Measurements from ENCODE around the gene UPK2. TPM values are rescaled to one million over a fixed set of nuclear protein-coding genes. Genes with fewer than 3 reads are reported as not detected.

UPK2 gene
- total RNA-seq, 2 donors from 2014 or later, result not detected

DNA sequence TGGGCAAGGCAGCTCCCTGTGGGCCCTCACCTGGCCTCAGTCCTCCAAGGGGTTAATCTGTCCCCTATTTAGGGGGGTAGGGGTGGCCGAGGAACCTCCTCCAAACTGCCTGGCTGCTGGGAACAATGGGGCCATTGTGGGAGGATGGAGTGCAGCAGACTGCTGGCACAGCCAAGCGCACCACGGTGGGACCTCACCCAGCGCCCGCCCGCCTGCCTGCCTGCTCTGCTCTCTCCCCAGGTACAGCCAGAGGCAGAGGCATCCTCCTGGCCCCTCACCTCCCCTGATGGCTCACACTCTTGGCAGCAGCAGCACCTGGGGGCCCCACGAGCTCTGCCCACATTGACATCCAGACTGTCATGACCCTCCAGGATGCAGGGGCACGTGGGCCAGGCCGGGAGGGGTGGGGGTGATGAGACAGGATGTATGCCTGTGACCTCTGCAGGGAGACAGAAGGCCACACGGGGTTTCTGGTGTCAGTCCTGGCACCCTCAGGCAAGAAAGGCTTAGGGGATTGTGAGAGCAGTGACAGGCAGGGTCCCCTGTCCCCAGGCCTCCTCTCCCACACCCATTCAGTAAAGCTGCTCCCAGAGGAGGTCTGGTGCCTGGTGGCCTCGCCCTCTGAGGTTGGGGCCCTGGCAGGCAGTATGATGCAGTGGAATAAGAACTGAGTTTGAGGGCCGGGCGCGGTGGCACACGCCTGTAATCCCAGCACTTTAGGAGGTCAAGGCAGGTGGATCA, 41.8 kb upstream of the UPK2 start:
- peaks cover 66% of the 10 kb centered on the region for H3K4me1 Mint-ChIP-seq

DNA sequence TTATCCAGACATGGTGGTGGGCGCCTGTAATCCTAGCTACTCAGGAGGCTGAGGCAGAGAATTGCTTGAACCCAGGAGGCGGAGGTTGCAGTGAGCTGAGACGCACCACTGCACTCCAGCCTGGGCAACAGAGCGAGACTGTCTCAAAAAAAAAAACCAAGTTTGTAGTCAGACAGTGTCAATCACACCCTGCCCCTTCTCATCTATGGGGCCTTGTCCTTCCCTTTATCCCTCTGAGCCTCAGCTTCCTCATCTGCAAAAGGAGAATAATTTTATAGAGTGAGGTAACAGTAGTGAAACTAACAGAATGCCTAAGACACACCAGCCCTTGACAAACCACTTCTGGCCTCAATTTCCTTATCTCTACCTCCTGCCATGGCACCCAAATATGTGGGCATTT, 41.1 kb upstream of the UPK2 start:
- no peaks in the 10 kb centered on the region for H3K9me3 ChIP-seq (ENCODE audit: control insufficient read depth, low read length, poor library complexity, severe bottlenecking)
- Mint-ChIP-seq H3K4me1 (peaks cover 70% of the 10 kb centered on the region), H3K27ac (peak overlapping the region; percentile 98), H3K27me3 (no peaks in the 10 kb centered on the region), H3K36me3 (ENCODE audit: low read depth) (no peaks in the 10 kb centered on the region), H3K4me3 (peak overlapping the region; percentile 93)
- DNase-seq (no peak), ATAC-seq (no peak)

More for the DNA sequence above, 41.8 kb upstream of the UPK2 start:
- ATAC-seq (peak; percentile 51), DNase-seq (peak; percentile 42 to 72 (median 56))
- no peaks in the 10 kb centered on the region for H3K36me3 Mint-ChIP-seq (ENCODE audit: low read depth)
- H3K27me3 Mint-ChIP-seq, result no peaks in the 10 kb centered on the region
- peak overlapping the region; percentile 98 for H3K27ac Mint-ChIP-seq
- no peaks in the 10 kb centered on the region for H3K9me3 ChIP-seq (ENCODE audit: control insufficient read depth, low read length, poor library complexity, severe bottlenecking)
- peak overlapping the region; percentile 93 for H3K4me3 Mint-ChIP-seq

DNA sequence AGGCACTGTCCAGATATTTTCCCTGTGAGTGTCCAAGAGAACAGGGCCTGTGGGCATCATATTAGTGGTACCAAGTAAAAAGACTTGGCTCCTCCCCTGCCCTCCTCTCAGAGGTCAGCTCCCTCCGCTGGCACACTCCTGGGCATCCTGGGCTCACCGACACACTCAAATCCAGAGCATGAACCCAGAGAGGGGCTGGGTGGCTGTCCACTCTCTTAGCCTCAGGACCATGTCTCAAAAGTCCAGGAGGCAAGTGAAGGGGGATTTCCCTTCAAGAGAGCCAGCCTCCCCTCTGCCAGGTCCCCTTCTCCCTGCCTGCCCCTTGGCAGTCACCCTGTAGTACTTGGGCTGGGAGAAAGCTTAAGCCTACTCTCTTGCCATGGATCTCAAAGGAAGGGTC, 40.7 kb upstream of the UPK2 start:
- Mint-ChIP-seq H3K27ac (peak overlapping the region; percentile 98), H3K27me3 (no peaks in the 10 kb centered on the region), H3K36me3 (ENCODE audit: low read depth) (no peaks in the 10 kb centered on the region), H3K4me1 (peaks cover 74% of the 10 kb centered on the region), H3K4me3 (peak overlapping the region; percentile 93)
- ATAC-seq (no peak), DNase-seq (no peak)
- no peaks in the 10 kb centered on the region for H3K9me3 ChIP-seq (ENCODE audit: control insufficient read depth, low read length, poor library complexity, severe bottlenecking)

DNA sequence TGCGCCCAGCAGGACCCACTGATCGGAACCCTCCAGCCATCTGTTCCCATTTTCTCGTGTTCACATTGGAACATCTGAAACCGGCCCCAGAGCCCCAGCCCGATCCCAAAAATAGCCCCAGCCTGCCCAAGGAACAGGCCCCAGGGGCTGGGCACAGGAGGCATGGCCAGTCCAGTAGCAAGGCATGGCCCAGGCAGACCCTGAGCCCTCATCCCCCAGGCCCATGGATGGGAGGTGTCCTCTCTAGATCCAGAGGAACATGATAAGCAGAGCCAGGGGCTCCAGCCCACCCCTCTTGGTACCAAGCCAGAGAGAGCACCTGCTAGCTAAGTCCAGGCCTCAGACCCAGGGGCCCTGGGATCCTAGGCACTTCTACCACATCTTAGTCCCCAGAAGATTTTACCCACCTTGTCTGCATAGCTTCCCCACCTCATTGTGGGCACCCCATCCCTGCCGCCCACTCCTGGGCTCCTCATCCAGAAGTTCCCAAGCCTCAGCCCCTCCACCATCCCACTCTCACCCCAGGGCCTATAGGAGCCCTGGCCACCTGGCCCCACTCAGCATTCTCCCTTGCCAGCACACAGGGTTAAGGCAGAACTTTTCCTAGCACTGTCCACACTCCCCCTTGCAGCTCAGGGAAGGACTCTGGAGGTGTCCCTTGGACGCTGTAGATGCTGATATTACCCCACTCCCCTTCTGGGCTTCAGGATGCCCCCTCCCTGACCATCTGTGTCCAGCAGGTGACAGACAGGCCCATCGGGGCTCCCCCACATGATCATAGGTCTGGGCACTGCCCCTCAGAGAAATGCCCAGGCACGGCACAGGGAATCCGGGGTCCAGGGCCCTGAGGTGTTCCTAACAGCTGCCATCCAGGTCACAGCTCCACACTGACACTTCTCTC, 39.9 kb upstream of the UPK2 start:
- Mint-ChIP-seq H3K27ac (peak overlapping the region; percentile 98), H3K4me3 (peak overlapping the region; percentile 76), H3K36me3 (ENCODE audit: low read depth) (peaks cover 3% of the 10 kb centered on the region), H3K27me3 (no peaks in the 10 kb centered on the region), H3K4me1 (peaks cover 79% of the 10 kb centered on the region)
- no peak for ATAC-seq
- no peak for DNase-seq
- no peaks in the 10 kb centered on the region for H3K9me3 ChIP-seq (ENCODE audit: control insufficient read depth, low read length, poor library complexity, severe bottlenecking)

DNA sequence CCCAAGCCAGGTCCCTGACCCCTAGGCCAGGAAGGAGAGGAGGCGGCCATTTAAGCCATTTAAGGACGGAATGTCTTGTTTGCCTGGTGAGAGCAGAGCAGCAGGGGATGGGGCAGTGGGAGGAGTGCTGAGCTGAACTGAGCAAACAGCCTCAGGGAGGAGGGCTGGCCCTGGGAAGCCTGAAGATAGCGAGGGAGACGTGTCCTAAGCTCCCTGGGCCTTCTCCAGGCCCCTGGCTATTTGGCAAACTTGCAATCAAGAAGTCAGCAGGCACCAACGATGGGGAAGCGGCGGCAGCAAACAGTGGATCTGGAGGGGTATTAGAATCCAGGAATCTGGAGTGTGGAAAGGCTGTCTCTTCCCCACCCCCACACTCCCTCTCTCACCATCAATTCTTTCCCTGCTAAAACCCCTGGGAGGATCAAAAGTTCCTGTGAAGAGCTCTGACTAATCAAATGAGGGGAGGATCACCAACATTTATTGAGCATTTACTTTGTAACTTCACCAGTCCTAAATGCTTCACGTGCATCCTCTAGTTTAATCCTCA, 39.2 kb upstream of the UPK2 start:
- Mint-ChIP-seq H3K4me3 (peak overlapping the region; percentile 79), H3K36me3 (ENCODE audit: low read depth) (peaks cover 3% of the 10 kb centered on the region), H3K27me3 (no peaks in the 10 kb centered on the region), H3K27ac (peak overlapping the region; percentile 98), H3K4me1 (peaks cover 76% of the 10 kb centered on the region)
- ATAC-seq, result no peak
- no peaks in the 10 kb centered on the region for H3K9me3 ChIP-seq (ENCODE audit: control insufficient read depth, low read length, poor library complexity, severe bottlenecking)
- DNase-seq, result no peak

DNA sequence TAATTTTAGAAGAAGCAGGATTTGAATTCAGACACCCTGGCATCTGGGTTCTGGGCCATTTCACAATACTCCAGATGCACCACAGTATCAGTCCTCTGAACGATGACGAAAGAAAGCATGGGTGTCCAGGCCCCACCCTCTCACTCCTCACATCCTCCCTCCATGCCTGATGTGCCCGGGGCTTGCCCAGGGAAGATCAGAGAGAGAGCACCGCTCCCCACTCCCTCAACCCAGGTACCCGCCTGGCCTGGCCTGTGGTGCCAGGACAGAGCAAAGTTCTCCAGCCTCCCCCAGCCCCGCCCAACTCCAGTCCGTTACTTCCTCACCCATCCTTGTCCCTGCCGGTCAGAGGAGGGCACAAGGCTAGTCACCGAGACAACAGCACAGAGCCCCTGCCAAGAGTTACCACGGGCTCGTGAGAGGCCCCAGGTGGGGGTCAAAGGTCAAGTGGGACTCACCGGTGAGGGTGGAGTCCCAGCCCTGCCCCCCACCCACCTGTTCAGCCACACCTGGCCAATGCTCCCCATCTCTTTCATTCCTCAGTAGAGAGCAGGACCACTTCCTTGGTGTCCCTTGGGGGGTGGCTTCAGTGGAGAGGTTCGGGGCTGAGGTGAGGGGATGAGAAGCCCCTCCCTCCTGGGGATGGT, 38.5 kb upstream of the UPK2 start:
- H3K9me3 ChIP-seq (ENCODE audit: control insufficient read depth, low read length, poor library complexity, severe bottlenecking), result no peaks in the 10 kb centered on the region
- DNase-seq (peak in 2 of 3 donors; percentile 43 to 54), ATAC-seq (peak; percentile 55)

DNA sequence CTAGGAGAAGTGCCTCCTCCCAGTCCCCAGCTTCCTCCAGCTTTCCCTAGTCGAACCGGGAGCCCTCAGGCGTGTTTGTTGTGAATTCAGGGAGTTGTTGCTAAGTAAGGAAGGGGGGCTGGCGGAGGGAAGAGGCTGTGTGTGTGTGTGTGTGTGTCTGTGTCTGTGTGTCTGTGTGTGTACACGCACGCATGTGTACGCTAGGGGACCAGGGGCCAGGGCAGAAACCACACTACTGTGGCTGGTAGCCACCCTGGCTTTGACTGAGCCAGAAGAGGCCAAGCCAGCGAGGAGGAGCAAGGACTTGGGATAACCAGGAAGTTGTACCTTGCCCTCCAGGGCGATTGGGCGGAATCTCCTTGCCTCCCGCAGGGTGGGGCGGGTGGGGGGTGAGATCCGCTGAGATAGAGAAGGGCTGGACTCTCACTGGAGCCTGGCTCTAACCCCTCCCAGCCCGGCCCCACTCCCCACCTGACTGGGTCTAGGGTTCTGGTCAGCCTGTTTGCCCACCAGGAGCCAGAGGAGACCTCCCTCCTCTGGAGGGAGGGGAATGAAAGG, 37.9 kb upstream of the UPK2 start:
- peak overlapping the region; percentile 98 for H3K27ac Mint-ChIP-seq
- peaks cover 3% of the 10 kb centered on the region for H3K36me3 Mint-ChIP-seq (ENCODE audit: low read depth)
- H3K4me1 Mint-ChIP-seq, result peaks cover 69% of the 10 kb centered on the region
- ATAC-seq, result no peak
- H3K27me3 Mint-ChIP-seq, result no peaks in the 10 kb centered on the region
- H3K9me3 ChIP-seq (ENCODE audit: control insufficient read depth, low read length, poor library complexity, severe bottlenecking), result no peaks in the 10 kb centered on the region
- peak overlapping the region; percentile 79 for H3K4me3 Mint-ChIP-seq
- DNase-seq, result no peak

More for the DNA sequence above, 38.5 kb upstream of the UPK2 start:
- no peaks in the 10 kb centered on the region for H3K27me3 Mint-ChIP-seq
- H3K36me3 Mint-ChIP-seq (ENCODE audit: low read depth), result peaks cover 3% of the 10 kb centered on the region
- H3K4me1 Mint-ChIP-seq, result peaks cover 69% of the 10 kb centered on the region
- peak overlapping the region; percentile 79 for H3K4me3 Mint-ChIP-seq
- peak overlapping the region; percentile 98 for H3K27ac Mint-ChIP-seq

DNA sequence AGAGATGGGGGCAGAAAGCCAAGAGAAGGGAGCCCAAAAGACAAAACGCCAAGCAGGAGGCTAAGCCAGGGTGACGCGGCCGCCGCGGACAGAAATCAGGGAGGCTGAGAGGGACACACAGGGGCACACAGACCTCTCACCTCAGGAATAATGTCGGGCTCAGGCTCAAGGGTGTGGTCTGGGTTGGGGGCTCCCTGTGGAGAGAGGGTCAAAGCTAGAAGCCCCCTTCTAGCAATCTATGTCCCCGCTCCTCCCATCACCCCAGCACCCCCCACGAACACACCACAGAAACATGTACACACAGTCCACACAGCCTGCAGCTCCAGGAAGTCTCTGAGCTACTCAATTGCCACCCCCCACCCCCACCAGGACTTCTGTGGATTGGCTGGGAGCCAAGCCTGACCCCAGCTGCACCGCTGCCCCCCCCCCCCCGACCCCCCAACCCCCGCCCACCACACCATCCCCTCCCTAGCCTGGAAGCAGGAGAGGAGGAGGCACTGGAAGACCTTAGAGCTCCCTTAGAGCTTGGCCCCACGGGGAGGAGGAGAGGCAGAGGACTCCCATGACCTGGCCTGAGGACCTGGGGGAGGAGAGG, 37.3 kb upstream of the UPK2 start:
- Mint-ChIP-seq H3K36me3 (ENCODE audit: low read depth) (peaks cover 4% of the 10 kb centered on the region), H3K4me1 (peaks cover 72% of the 10 kb centered on the region), H3K4me3 (peak overlapping the region; percentile 79), H3K27ac (peak overlapping the region; percentile 98), H3K27me3 (no peaks in the 10 kb centered on the region)
- no peaks in the 10 kb centered on the region for H3K9me3 ChIP-seq (ENCODE audit: control insufficient read depth, low read length, poor library complexity, severe bottlenecking)
- DNase-seq, result no peak
- ATAC-seq, result no peak

DNA sequence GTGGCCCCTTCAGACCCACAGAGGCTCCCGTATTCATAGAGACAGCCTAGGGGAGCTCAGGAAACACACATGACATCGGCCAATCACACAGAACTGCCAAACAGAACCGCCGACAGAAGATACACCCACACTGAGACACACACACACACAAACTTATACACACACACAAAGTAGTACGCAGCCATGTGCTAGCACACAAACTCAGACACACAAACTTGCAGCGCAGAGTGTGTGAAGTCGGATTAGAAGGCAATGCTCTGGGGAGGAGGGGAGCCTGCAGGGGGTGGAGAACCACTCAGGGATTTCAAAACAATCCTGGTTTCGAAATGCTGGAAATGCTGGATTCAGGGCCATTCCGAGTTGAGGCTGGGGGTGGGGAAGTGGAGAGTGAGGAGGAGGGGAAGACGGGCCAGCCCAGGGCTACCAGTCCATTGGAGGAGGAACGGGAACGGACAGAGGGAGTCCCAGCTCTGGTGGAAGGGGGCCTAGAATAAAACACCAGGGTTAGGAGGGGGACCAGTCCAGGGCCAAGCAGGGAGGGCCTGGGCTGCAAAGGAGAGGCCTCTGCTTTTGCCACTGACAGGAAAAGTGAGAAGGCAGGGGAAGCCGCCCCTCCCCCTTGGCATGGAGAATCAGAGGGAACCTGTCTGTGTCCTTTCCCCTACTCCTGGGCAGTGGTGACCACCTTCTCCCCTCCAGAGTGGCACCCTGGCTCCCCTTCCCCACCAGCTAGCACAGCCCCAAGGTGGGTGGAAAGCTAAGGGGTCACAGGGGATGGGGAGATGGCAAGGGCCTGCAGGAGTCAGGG, 34.8 kb upstream of the UPK2 start:
- ATAC-seq (no peak), DNase-seq (no peak)
- no peaks in the 10 kb centered on the region for H3K9me3 ChIP-seq (ENCODE audit: control insufficient read depth, low read length, poor library complexity, severe bottlenecking)
- peaks cover 11% of the 10 kb centered on the region for H3K36me3 Mint-ChIP-seq (ENCODE audit: low read depth)
- H3K27ac Mint-ChIP-seq, result peak overlapping the region; percentile 98
- peak overlapping the region; percentile 79 for H3K4me3 Mint-ChIP-seq
- H3K27me3 Mint-ChIP-seq, result no peaks in the 10 kb centered on the region
- H3K4me1 Mint-ChIP-seq, result peaks cover 59% of the 10 kb centered on the region

DNA sequence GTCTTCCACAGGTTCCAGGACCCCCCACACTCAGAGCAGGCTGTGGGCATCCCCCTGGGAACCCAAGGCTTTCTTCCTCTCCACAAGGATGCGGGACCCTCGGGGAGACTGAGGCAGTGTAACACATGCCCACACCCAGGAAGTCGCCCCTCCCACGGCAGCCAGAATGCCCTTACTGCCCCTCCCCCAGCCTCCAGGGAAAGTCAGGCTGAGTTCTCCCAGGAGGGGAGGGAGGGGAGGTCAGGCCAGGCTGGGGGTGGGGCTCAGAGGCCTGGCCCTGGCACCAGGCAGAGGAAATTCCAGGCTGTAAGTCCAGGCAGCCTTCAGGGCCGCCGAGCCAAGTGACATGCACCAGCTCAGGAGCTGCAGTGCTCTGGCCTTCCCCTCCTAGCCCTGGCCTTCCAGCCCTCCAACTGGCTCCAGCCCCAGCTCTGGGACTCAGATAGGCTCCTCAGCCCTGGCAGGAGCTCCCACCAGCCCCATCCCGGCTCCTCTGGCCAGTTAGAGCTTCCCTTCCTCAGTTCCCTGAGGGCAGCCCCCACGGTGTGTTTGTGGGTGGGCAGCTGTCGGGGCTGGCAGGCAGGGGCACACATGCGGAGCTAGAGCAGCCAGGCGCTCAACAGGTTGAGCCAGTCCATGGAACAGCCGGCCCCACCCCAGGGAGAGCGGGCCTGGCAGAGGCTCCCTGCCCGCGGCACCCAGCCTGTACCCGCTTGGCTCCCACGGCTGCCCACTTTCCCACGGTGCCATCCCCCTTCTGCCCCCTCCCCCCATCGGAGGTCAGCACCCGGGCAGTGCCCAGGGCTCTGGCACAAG, 34.0 kb upstream of the UPK2 start:
- Mint-ChIP-seq H3K4me1 (peaks cover 59% of the 10 kb centered on the region), H3K36me3 (ENCODE audit: low read depth) (peaks cover 11% of the 10 kb centered on the region), H3K27me3 (no peaks in the 10 kb centered on the region), H3K27ac (peak overlapping the region; percentile 98), H3K4me3 (peak overlapping the region; percentile 79)
- H3K9me3 ChIP-seq (ENCODE audit: control insufficient read depth, low read length, poor library complexity, severe bottlenecking), result no peaks in the 10 kb centered on the region
- ATAC-seq (no peak), DNase-seq (no peak)

Measured in T-helper 17 cell (primary cell).